CD4-positive, alpha-beta T cell treated with Interleukin-1 beta for 1 hour (primary cell): Measurements from ENCODE around the gene NBEAL2.
"Not testable (repeated sequence)": the region's sequence is repeated elsewhere in the genome, so short reads cannot be mapped to it uniquely, and the experiment has no call there.

Source experiments
- DNase-seq, 2 donors: peaks; one replicate each; pipeline ENCODE4 v3.0.0-alpha.2; 2020 to 2022

Gene NBEAL2

GRCh38 chr3:46946416-46946815 is 33.0 kb upstream of the NBEAL2 start:
- DNase-seq: no peak

- DNase-seq: peak; percentile 69 to 73
Measured at GRCh38 chr3:46946856-46947545, 32.5 kb upstream of the NBEAL2 start.

GRCh38 chr3:46947546-46947901 is 31.9 kb upstream of the NBEAL2 start:
- no peak for DNase-seq

GRCh38 chr3:46947981-46948791 is 31.3 kb upstream of the NBEAL2 start:
- DNase-seq: peak; percentile 75 to 79

GRCh38 chr3:46948830-46949671 is 30.4 kb upstream of the NBEAL2 start:
- DNase-seq: peak; percentile 39 to 58

GRCh38 chr3:46950177-46950576 is 29.3 kb upstream of the NBEAL2 start:
- DNase-seq: no peak

GRCh38 chr3:46950650-46951241 is 28.7 kb upstream of the NBEAL2 start:
- DNase-seq: no peak

- DNase-seq: no peak
Measured at GRCh38 chr3:46952813-46953212, 26.7 kb upstream of the NBEAL2 start.

- peak in 1 of 2 donors; percentile 36 for DNase-seq
Measured at GRCh38 chr3:46953234-46954010, 26.0 kb upstream of the NBEAL2 start.

- DNase-seq: no peak
Measured at GRCh38 chr3:46954178-46954577, 25.3 kb upstream of the NBEAL2 start.

- DNase-seq: no peak
Measured at GRCh38 chr3:46955157-46955556, 24.3 kb upstream of the NBEAL2 start.

- DNase-seq: peak in 1 of 2 donors; percentile 21
Measured at GRCh38 chr3:46955801-46956259, 23.6 kb upstream of the NBEAL2 start.

GRCh38 chr3:46957092-46957820 is 22.2 kb upstream of the NBEAL2 start:
- no peak for DNase-seq

GRCh38 chr3:46958467-46959160 is 20.9 kb upstream of the NBEAL2 start:
- DNase-seq: no peak

- DNase-seq: peak; percentile 23 to 40
Measured at GRCh38 chr3:46959161-46959511, 20.3 kb upstream of the NBEAL2 start.

GRCh38 chr3:46960081-46960701 is 19.3 kb upstream of the NBEAL2 start:
- DNase-seq: no peak

- no peak for DNase-seq
Measured at GRCh38 chr3:46960835-46961234, 18.6 kb upstream of the NBEAL2 start.

- DNase-seq: no peak
Measured at GRCh38 chr3:46962427-46962826, 17.0 kb upstream of the NBEAL2 start.

- DNase-seq: no peak
Measured at GRCh38 chr3:46962990-46963389, 16.5 kb upstream of the NBEAL2 start.

GRCh38 chr3:46964038-46964590 is 15.4 kb upstream of the NBEAL2 start:
- DNase-seq: not testable (repeated sequence)
